Suprapubic skin (tissue), 4 donors: ENCODE results near the gene ETFA.

Experiments
- EP300 ChIP-seq: sonication (generic); formaldehyde crosslinking; IDR thresholded peaks from one replicate; pipeline ENCODE4 v1.6.1; 2017; ENCODE audit warnings: antibody characterized with exemption
- POLR2A ChIP-seq, 2 donors: fragments of 450-650 bp; IDR thresholded peaks; one replicate each; pipeline ENCODE4 v1.6.1; 2017; ENCODE audit warnings: antibody characterized with exemption in 2 of 2, mild to moderate bottlenecking in 2 of 2, moderate library complexity in 2 of 2
- POLR2AphosphoS5 ChIP-seq, 3 donors: sonication (generic); formaldehyde crosslinking; IDR thresholded peaks; one replicate each; pipeline ENCODE4 v1.6.1; 2017; ENCODE audit warnings: antibody characterized with exemption in 3 of 3
- TF ChIP-seq, protein P1 (sequence below), 2 donors: fragments of 200-600 bp in 1 of 2; fragments of 450-650 bp in 1 of 2; sonication (generic) in 1 of 2; IDR thresholded peaks; one replicate each; pipeline ENCODE4 v1.5.1; 2016 to 2019; ENCODE audit warnings: antibody characterized with exemption in 2 of 2, mild to moderate bottlenecking in 1 of 2, moderate library complexity in 1 of 2

DNA sequence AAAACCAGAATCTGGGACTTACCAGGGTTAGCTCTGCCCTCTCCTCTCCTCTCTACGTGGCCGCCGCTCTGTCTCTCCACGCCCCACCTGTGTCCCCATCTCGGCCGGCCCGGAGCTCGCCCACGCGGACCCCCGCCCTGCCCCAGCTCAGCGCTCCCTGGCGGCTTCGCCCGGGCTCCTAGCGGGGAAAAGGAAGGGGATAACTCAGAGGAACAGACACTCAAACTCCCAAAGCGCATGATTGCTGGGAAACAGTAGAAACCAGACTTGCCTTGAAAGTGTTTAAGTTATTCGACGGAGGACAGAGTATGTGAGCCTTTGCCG lies 30.8 kb upstream of the ETFA start:
- TF ChIP-seq POLR2AphosphoS5 (IDR thresholded peaks at IDR 0.05) (no peak), POLR2A (IDR thresholded peaks at IDR 0.05) (no peak), EP300 (no peak)
- TF ChIP-seq, protein P1, sequence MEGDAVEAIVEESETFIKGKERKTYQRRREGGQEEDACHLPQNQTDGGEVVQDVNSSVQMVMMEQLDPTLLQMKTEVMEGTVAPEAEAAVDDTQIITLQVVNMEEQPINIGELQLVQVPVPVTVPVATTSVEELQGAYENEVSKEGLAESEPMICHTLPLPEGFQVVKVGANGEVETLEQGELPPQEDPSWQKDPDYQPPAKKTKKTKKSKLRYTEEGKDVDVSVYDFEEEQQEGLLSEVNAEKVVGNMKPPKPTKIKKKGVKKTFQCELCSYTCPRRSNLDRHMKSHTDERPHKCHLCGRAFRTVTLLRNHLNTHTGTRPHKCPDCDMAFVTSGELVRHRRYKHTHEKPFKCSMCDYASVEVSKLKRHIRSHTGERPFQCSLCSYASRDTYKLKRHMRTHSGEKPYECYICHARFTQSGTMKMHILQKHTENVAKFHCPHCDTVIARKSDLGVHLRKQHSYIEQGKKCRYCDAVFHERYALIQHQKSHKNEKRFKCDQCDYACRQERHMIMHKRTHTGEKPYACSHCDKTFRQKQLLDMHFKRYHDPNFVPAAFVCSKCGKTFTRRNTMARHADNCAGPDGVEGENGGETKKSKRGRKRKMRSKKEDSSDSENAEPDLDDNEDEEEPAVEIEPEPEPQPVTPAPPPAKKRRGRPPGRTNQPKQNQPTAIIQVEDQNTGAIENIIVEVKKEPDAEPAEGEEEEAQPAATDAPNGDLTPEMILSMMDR (IDR thresholded peaks at IDR 0.05), result no peak
